Measurements from ENCODE around the gene PRKAR2A.

DNA sequence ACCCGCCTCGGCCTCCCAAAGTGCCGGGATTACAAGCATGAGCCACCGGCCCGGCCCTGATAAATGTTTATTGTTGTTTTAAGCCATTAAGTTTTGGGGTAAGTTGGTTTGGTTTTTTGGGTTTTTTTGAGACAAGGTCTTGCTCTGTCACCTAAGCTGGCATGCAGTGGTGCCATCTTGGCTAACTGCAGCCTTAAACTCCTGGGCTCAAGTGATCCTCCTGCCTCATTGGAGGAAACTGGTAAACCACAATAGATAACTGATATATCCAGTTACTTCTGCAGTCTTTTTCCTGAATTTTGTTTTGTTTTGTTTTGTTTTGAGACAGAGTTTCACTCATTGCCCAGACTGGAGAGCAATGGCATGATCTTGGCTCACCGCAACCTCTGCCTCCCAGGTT lies 46.8 kb upstream of the PRKAR2A start:
- TF ChIP-seq, protein P1, sequence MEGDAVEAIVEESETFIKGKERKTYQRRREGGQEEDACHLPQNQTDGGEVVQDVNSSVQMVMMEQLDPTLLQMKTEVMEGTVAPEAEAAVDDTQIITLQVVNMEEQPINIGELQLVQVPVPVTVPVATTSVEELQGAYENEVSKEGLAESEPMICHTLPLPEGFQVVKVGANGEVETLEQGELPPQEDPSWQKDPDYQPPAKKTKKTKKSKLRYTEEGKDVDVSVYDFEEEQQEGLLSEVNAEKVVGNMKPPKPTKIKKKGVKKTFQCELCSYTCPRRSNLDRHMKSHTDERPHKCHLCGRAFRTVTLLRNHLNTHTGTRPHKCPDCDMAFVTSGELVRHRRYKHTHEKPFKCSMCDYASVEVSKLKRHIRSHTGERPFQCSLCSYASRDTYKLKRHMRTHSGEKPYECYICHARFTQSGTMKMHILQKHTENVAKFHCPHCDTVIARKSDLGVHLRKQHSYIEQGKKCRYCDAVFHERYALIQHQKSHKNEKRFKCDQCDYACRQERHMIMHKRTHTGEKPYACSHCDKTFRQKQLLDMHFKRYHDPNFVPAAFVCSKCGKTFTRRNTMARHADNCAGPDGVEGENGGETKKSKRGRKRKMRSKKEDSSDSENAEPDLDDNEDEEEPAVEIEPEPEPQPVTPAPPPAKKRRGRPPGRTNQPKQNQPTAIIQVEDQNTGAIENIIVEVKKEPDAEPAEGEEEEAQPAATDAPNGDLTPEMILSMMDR (IDR thresholded peaks at IDR 0.05), result no peak
- TF ChIP-seq POLR2AphosphoS5 (IDR thresholded peaks at IDR 0.05), result no peak

All from upper lobe of left lung (tissue), 4 donors.